Astrocyte of the spinal cord (primary cell): ENCODE measurements around the gene PARD3B.

Experiments used
- DNase-seq: peaks from one replicate; pipeline ENCODE4 v3.0.0; 2011; ENCODE audit warnings: low read depth, low spot score
- H3K4me3 ChIP-seq: 2 replicates; pipeline ENCODE4 v1.5.1; 2011; ENCODE audit warnings: low read depth, mild to moderate bottlenecking, low read length, moderate library complexity
- CTCF ChIP-seq: IDR thresholded peaks from 2 replicates; pipeline ENCODE4 v1.5.1; 2012; ENCODE audit warnings: low read depth, mild to moderate bottlenecking, low read length, inconsistent platforms
- in situ Hi-C: cut with HindIII; loops from 2 replicates; pipeline ENCODE4 v1.10.0; 2017; ENCODE audit warnings: low sequenced_read_pairs

The PARD3B gene

GRCh38 chr2:204933735-204934374 lies 388.6 kb downstream of the PARD3B start:
- TF ChIP-seq CTCF = no peak
- H3K4me3 ChIP-seq = no peak overlapping the region
- DNase-seq = no peak
- in situ Hi-C loops = no loop called here

DNA sequence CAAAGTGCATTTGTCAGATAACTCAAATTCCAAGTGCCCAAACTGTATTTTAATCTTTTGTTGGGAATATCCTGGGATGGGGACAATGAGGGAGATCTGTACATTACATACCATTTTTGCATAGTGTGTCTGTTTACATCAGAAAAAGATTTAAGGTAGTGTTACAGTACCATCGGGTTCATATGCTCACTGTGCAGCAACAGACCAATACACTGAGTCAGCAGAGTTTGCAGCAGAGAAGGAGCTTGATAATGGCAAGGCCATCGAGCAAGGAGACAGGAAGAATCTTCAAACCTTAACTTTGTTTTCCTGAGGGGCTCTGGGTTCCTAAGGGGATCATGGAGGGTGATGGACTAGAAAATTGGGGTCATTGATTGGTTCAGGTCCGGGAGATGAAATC lies 399.7 kb downstream of the PARD3B start:
- in situ Hi-C loops = no loop called here
- no peak overlapping the region for H3K4me3 ChIP-seq
- TF ChIP-seq CTCF = no peak
- no peak for DNase-seq

GRCh38 chr2:204945376-204945775 lies 400.1 kb downstream of the PARD3B start:
- H3K4me3 ChIP-seq = no peak overlapping the region
- no peak for TF ChIP-seq CTCF
- in situ Hi-C loops = no loop called here
- DNase-seq = no peak

GRCh38 chr2:204946892-204947291 lies 401.6 kb downstream of the PARD3B start:
- no peak overlapping the region for H3K4me3 ChIP-seq
- in situ Hi-C loops = no loop called here
- no peak for DNase-seq
- no peak for TF ChIP-seq CTCF

DNA sequence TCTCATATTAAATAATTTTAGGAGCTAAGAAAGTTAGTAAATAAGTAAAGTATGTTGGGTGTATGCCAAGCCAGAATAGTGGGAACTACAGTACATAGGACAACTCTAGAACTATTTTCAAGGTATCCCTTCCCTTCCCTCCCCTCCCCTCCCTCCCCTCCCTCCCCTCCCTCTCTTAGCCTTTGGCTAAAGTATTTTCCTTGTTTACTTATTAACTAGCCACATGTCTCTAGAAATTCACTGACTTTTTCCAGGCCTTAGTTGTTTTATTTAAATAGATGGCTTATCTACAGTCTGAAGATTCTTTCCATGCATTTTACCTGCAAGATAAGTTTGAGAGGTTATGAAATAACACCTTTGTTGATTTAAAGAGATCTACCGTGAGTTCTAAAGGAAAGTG lies 402.1 kb downstream of the PARD3B start:
- no peak for DNase-seq
- no peak for TF ChIP-seq CTCF
- in situ Hi-C loops = no loop called here
- H3K4me3 ChIP-seq = no peak overlapping the region

GRCh38 chr2:204948024-204948763 lies 402.9 kb downstream of the PARD3B start:
- H3K4me3 ChIP-seq = no peak overlapping the region
- DNase-seq = no peak
- no peak for TF ChIP-seq CTCF
- in situ Hi-C loops = no loop called here
